ENCODE data around the gene CADM2.

Gene CADM2

GRCh38 chr3:85304360-85304964 is 345.7 kb downstream of the CADM2 start:
- DNase-seq (ENCODE audit: low read depth in 2 of 2, low spot score in 1 of 2), result no peak

- DNase-seq (ENCODE audit: low read depth in 2 of 2, low spot score in 1 of 2), result no peak
Measured at GRCh38 chr3:85312331-85312730, 353.5 kb downstream of the CADM2 start.

- DNase-seq (ENCODE audit: low read depth in 2 of 2, low spot score in 1 of 2), result no peak
Measured at GRCh38 chr3:85313380-85313779, 354.6 kb downstream of the CADM2 start.

- no peak for DNase-seq (ENCODE audit: low read depth in 2 of 2, low spot score in 1 of 2)
Measured at GRCh38 chr3:85316252-85316651, 357.5 kb downstream of the CADM2 start.

GRCh38 chr3:85321892-85322291 is 363.1 kb downstream of the CADM2 start:
- DNase-seq (ENCODE audit: low read depth in 2 of 2, low spot score in 1 of 2), result no peak

GRCh38 chr3:85330071-85330470 is 371.3 kb downstream of the CADM2 start:
- no peak for DNase-seq (ENCODE audit: low read depth in 2 of 2, low spot score in 1 of 2)

GRCh38 chr3:85337895-85338294 is 379.1 kb downstream of the CADM2 start:
- DNase-seq (ENCODE audit: low read depth in 2 of 2, low spot score in 1 of 2), result no peak

- no peak for DNase-seq (ENCODE audit: low read depth in 2 of 2, low spot score in 1 of 2)
Measured at GRCh38 chr3:85342915-85343314, 384.1 kb downstream of the CADM2 start.

GRCh38 chr3:85355572-85355971 is 396.8 kb downstream of the CADM2 start:
- DNase-seq (ENCODE audit: low read depth in 2 of 2, low spot score in 1 of 2), result no peak

- no peak for DNase-seq (ENCODE audit: low read depth in 2 of 2, low spot score in 1 of 2)
Measured at GRCh38 chr3:85360742-85361387, 402.1 kb downstream of the CADM2 start.

GRCh38 chr3:85364296-85364909 is 405.6 kb downstream of the CADM2 start:
- DNase-seq (ENCODE audit: low read depth in 2 of 2, low spot score in 1 of 2), result no peak

GRCh38 chr3:85370341-85370740 is 411.6 kb downstream of the CADM2 start:
- no peak for DNase-seq (ENCODE audit: low read depth in 2 of 2, low spot score in 1 of 2)

- DNase-seq (ENCODE audit: low read depth in 2 of 2, low spot score in 1 of 2), result no peak
Measured at GRCh38 chr3:85376131-85376530, 417.3 kb downstream of the CADM2 start.

- DNase-seq (ENCODE audit: low read depth in 2 of 2, low spot score in 1 of 2), result no peak
Measured at GRCh38 chr3:85377115-85377514, 418.3 kb downstream of the CADM2 start.

GRCh38 chr3:85384372-85384771 is 425.6 kb downstream of the CADM2 start:
- DNase-seq (ENCODE audit: low read depth in 2 of 2, low spot score in 1 of 2), result no peak

- DNase-seq (ENCODE audit: low read depth in 2 of 2, low spot score in 1 of 2), result no peak
Measured at GRCh38 chr3:85387913-85388505, 429.2 kb downstream of the CADM2 start.

GRCh38 chr3:85394424-85394823 is 435.6 kb downstream of the CADM2 start:
- no peak for DNase-seq (ENCODE audit: low read depth in 2 of 2, low spot score in 1 of 2)

- DNase-seq (ENCODE audit: low read depth in 2 of 2, low spot score in 1 of 2), result no peak
Measured at GRCh38 chr3:85397434-85397833, 438.6 kb downstream of the CADM2 start.

- no peak for DNase-seq (ENCODE audit: low read depth in 2 of 2, low spot score in 1 of 2)
Measured at GRCh38 chr3:85426121-85426520, 467.3 kb downstream of the CADM2 start.

GRCh38 chr3:85427467-85427866 is 468.7 kb downstream of the CADM2 start:
- DNase-seq (ENCODE audit: low read depth in 2 of 2, low spot score in 1 of 2), result no peak

GRCh38 chr3:85432081-85432480 is 473.3 kb downstream of the CADM2 start:
- DNase-seq (ENCODE audit: low read depth in 2 of 2, low spot score in 1 of 2), result no peak

GRCh38 chr3:85433319-85433718 is 474.5 kb downstream of the CADM2 start:
- DNase-seq (ENCODE audit: low read depth in 2 of 2, low spot score in 1 of 2), result no peak
